ENCODE results near the gene CCL3.
"Not testable (repeated sequence)": the region's sequence is repeated elsewhere in the genome, so short reads cannot be mapped to it uniquely, and the experiment has no call there.

CCL3 gene

GRCh38 chr17:36128411-36128978 lies 38.6 kb upstream of the CCL3 start:
- no peak overlapping the region for H3K27ac ChIP-seq (ENCODE audit: low read depth, low read length, severe bottlenecking)
- peaks cover 10% of the 10 kb centered on the region for H3K9me3 ChIP-seq (ENCODE audit: control insufficient read depth, low read length)
- no peaks in the 10 kb centered on the region for H3K4me1 ChIP-seq (ENCODE audit: control insufficient read depth, insufficient read depth, low read length, poor library complexity, severe bottlenecking)
- no peak overlapping the region for H3K4me3 ChIP-seq (ENCODE audit: extremely low read depth, insufficient read depth, low read length, poor library complexity, severe bottlenecking)
- no peaks in the 10 kb centered on the region for H3K36me3 ChIP-seq (ENCODE audit: control insufficient read depth, insufficient read depth, low read length)
- WGBS, 2 experiments (ENCODE audit: insufficient coverage in 2 of 2): 90 to 94% methylated on average over 3 to 4 of the region's 4 CpGs

- Histone ChIP-seq H3K36me3 (ENCODE audit: control insufficient read depth, insufficient read depth, low read length) (no peaks in the 10 kb centered on the region), H3K4me1 (ENCODE audit: control insufficient read depth, insufficient read depth, low read length, poor library complexity, severe bottlenecking) (no peaks in the 10 kb centered on the region), H3K27ac (ENCODE audit: low read depth, low read length, severe bottlenecking) (no peak overlapping the region), H3K9me3 (ENCODE audit: control insufficient read depth, low read length) (peaks cover 10% of the 10 kb centered on the region), H3K4me3 (ENCODE audit: extremely low read depth, insufficient read depth, low read length, poor library complexity, severe bottlenecking) (no peak overlapping the region)
- 76 to 92% methylated on average over 4 to 5 of the region's 6 CpGs for whole genome bisulfite sequencing, 2 experiments (ENCODE audit: insufficient coverage in 2 of 2)
Measured at GRCh38 chr17:36127911-36128310, 38.0 kb upstream of the CCL3 start.

GRCh38 chr17:36127199-36127893 lies 37.4 kb upstream of the CCL3 start:
- 85 to 92% methylated on average over 3 to 6 of the region's 7 CpGs for WGBS, 2 experiments (ENCODE audit: insufficient coverage in 2 of 2)
- Histone ChIP-seq H3K4me1 (ENCODE audit: control insufficient read depth, insufficient read depth, low read length, poor library complexity, severe bottlenecking) (no peaks in the 10 kb centered on the region), H3K36me3 (ENCODE audit: control insufficient read depth, insufficient read depth, low read length) (no peaks in the 10 kb centered on the region), H3K27ac (ENCODE audit: low read depth, low read length, severe bottlenecking) (no peak overlapping the region), H3K9me3 (ENCODE audit: control insufficient read depth, low read length) (peaks cover 10% of the 10 kb centered on the region), H3K4me3 (ENCODE audit: extremely low read depth, insufficient read depth, low read length, poor library complexity, severe bottlenecking) (no peak overlapping the region)

- WGBS, 2 experiments (ENCODE audit: insufficient coverage in 2 of 2): 89 to 93% methylated on average over 8 to 9 of the region's 9 CpGs
Measured at GRCh38 chr17:36124879-36125824, 35.2 kb upstream of the CCL3 start.

GRCh38 chr17:36123431-36123830 lies 33.5 kb upstream of the CCL3 start:
- Histone ChIP-seq H3K4me1 (ENCODE audit: control insufficient read depth, insufficient read depth, low read length, poor library complexity, severe bottlenecking) (no peaks in the 10 kb centered on the region), H3K9me3 (ENCODE audit: control insufficient read depth, low read length) (peaks cover 10% of the 10 kb centered on the region), H3K4me3 (ENCODE audit: extremely low read depth, insufficient read depth, low read length, poor library complexity, severe bottlenecking) (no peak overlapping the region), H3K36me3 (ENCODE audit: control insufficient read depth, insufficient read depth, low read length) (no peaks in the 10 kb centered on the region), H3K27ac (ENCODE audit: low read depth, low read length, severe bottlenecking) (no peak overlapping the region)
- no CpG with 5 or more reads among the region's 2 CpGs for WGBS, 2 experiments (ENCODE audit: insufficient coverage in 2 of 2)

More at GRCh38 chr17:36124879-36125824, 35.2 kb upstream of the CCL3 start:
- Histone ChIP-seq H3K27ac (ENCODE audit: low read depth, low read length, severe bottlenecking) (no peak overlapping the region), H3K36me3 (ENCODE audit: control insufficient read depth, insufficient read depth, low read length) (no peaks in the 10 kb centered on the region), H3K4me3 (ENCODE audit: extremely low read depth, insufficient read depth, low read length, poor library complexity, severe bottlenecking) (no peak overlapping the region), H3K9me3 (ENCODE audit: control insufficient read depth, low read length) (peaks cover 10% of the 10 kb centered on the region), H3K4me1 (ENCODE audit: control insufficient read depth, insufficient read depth, low read length, poor library complexity, severe bottlenecking) (no peaks in the 10 kb centered on the region)

GRCh38 chr17:36121099-36121498 lies 31.2 kb upstream of the CCL3 start:
- H3K4me1 ChIP-seq (ENCODE audit: control insufficient read depth, insufficient read depth, low read length, poor library complexity, severe bottlenecking): not testable (repeated sequence)

GRCh38 chr17:36120221-36120620 lies 30.3 kb upstream of the CCL3 start:
- H3K4me3 ChIP-seq (ENCODE audit: extremely low read depth, insufficient read depth, low read length, poor library complexity, severe bottlenecking): no peak overlapping the region
- WGBS, 2 experiments (ENCODE audit: insufficient coverage in 2 of 2): 100% methylated on average over 1 of the region's 3 CpGs
- no peaks in the 10 kb centered on the region for H3K36me3 ChIP-seq (ENCODE audit: control insufficient read depth, insufficient read depth, low read length)
- H3K9me3 ChIP-seq (ENCODE audit: control insufficient read depth, low read length): peaks cover 2% of the 10 kb centered on the region
- no peak overlapping the region for H3K27ac ChIP-seq (ENCODE audit: low read depth, low read length, severe bottlenecking)
- H3K4me1 ChIP-seq (ENCODE audit: control insufficient read depth, insufficient read depth, low read length, poor library complexity, severe bottlenecking): no peaks in the 10 kb centered on the region

More at GRCh38 chr17:36121099-36121498, 31.2 kb upstream of the CCL3 start:
- 89% methylated on average over 1 to 4 of the region's 6 CpGs for WGBS, 2 experiments (ENCODE audit: insufficient coverage in 2 of 2)
- H3K9me3 ChIP-seq (ENCODE audit: control insufficient read depth, low read length); H3K4me3 ChIP-seq (ENCODE audit: extremely low read depth, insufficient read depth, low read length, poor library complexity, severe bottlenecking); H3K36me3 ChIP-seq (ENCODE audit: control insufficient read depth, insufficient read depth, low read length); H3K27ac ChIP-seq (ENCODE audit: low read depth, low read length, severe bottlenecking): not testable (repeated sequence)

GRCh38 chr17:36118477-36119353 lies 28.8 kb upstream of the CCL3 start:
- 91 to 93% methylated on average over 10 to 11 of the region's 12 CpGs for WGBS, 2 experiments (ENCODE audit: insufficient coverage in 2 of 2)
- Histone ChIP-seq H3K36me3 (ENCODE audit: control insufficient read depth, insufficient read depth, low read length) (no peaks in the 10 kb centered on the region), H3K27ac (ENCODE audit: low read depth, low read length, severe bottlenecking) (no peak overlapping the region), H3K4me3 (ENCODE audit: extremely low read depth, insufficient read depth, low read length, poor library complexity, severe bottlenecking) (no peak overlapping the region), H3K9me3 (ENCODE audit: control insufficient read depth, low read length) (no peaks in the 10 kb centered on the region), H3K4me1 (ENCODE audit: control insufficient read depth, insufficient read depth, low read length, poor library complexity, severe bottlenecking) (no peaks in the 10 kb centered on the region)

- Histone ChIP-seq H3K9me3 (ENCODE audit: control insufficient read depth, low read length) (no peaks in the 10 kb centered on the region), H3K36me3 (ENCODE audit: control insufficient read depth, insufficient read depth, low read length) (no peaks in the 10 kb centered on the region), H3K4me3 (ENCODE audit: extremely low read depth, insufficient read depth, low read length, poor library complexity, severe bottlenecking) (no peak overlapping the region), H3K27ac (ENCODE audit: low read depth, low read length, severe bottlenecking) (no peak overlapping the region), H3K4me1 (ENCODE audit: control insufficient read depth, insufficient read depth, low read length, poor library complexity, severe bottlenecking) (no peaks in the 10 kb centered on the region)
- WGBS, 2 experiments (ENCODE audit: insufficient coverage in 2 of 2): 75 to 80% methylated on average over 1 of the region's 5 CpGs
Measured at GRCh38 chr17:36117505-36118382, 27.8 kb upstream of the CCL3 start.
